DMS153 treated with DMSO at 0.1 percent for 48 hours (cell line): ENCODE data around the gene SPOCK1.

ENCODE experiments used
- DNase-seq: peaks from one replicate; lab custom pipeline; 2025; ENCODE audit not compliant: unreplicated experiment; lab: John Stamatoyannopoulos, UW

SPOCK1 gene

GRCh38 chr5:137051161-137051560 is 448.0 kb downstream of the SPOCK1 start:
- no peak for DNase-seq

GRCh38 chr5:137040641-137041340 is 458.3 kb downstream of the SPOCK1 start:
- DNase-seq, result no peak

GRCh38 chr5:137040024-137040423 is 459.1 kb downstream of the SPOCK1 start:
- no peak for DNase-seq

- DNase-seq, result no peak
These were observed 461.3 kb downstream of the SPOCK1 start for GRCh38 chr5:137037848-137038247.

- peak; percentile 25 for DNase-seq
These were observed 462.5 kb downstream of the SPOCK1 start for GRCh38 chr5:137036640-137037039.

- DNase-seq, result no peak
These were observed 463.6 kb downstream of the SPOCK1 start for GRCh38 chr5:137035480-137035878.

- no peak for DNase-seq
These were observed 464.2 kb downstream of the SPOCK1 start for GRCh38 chr5:137034764-137035479.

GRCh38 chr5:137034213-137034612 is 464.9 kb downstream of the SPOCK1 start:
- DNase-seq, result no peak

GRCh38 chr5:137032929-137033328 is 466.2 kb downstream of the SPOCK1 start:
- no peak for DNase-seq

- no peak for DNase-seq
These were observed 471.4 kb downstream of the SPOCK1 start for GRCh38 chr5:137027758-137028157.

- DNase-seq, result no peak
These were observed 472.8 kb downstream of the SPOCK1 start for GRCh38 chr5:137026296-137026695.

GRCh38 chr5:137024044-137024443 is 475.1 kb downstream of the SPOCK1 start:
- DNase-seq, result no peak

GRCh38 chr5:137023371-137023770 is 475.8 kb downstream of the SPOCK1 start:
- DNase-seq, result no peak

GRCh38 chr5:137022725-137023124 is 476.4 kb downstream of the SPOCK1 start:
- DNase-seq, result no peak

- no peak for DNase-seq
These were observed 477.1 kb downstream of the SPOCK1 start for GRCh38 chr5:137022043-137022442.

- DNase-seq, result no peak
These were observed 479.9 kb downstream of the SPOCK1 start for GRCh38 chr5:137019229-137019628.

GRCh38 chr5:137016783-137017324 is 482.3 kb downstream of the SPOCK1 start:
- DNase-seq, result no peak

GRCh38 chr5:137015540-137016116 is 483.5 kb downstream of the SPOCK1 start:
- DNase-seq, result no peak

GRCh38 chr5:137014731-137015130 is 484.4 kb downstream of the SPOCK1 start:
- DNase-seq, result no peak

GRCh38 chr5:137010226-137010625 is 488.9 kb downstream of the SPOCK1 start:
- no peak for DNase-seq

GRCh38 chr5:137004279-137004678 is 494.8 kb downstream of the SPOCK1 start:
- DNase-seq, result no peak

GRCh38 chr5:137001026-137001569 is 498.0 kb downstream of the SPOCK1 start:
- DNase-seq, result no peak
